H7 (cell line): ENCODE measurements around the gene BCR. TPM values are rescaled to one million over a fixed set of nuclear protein-coding genes. Genes with fewer than 3 reads are reported as not detected.

Experiments
- DNase-seq: peaks from one replicate; pipeline ENCODE4 v3.0.0; 2012
- H3K27me3 ChIP-seq: 2 replicates; pipeline ENCODE4 v1.6.0; 2011; ENCODE audit warnings: mild to moderate bottlenecking, low read length; ENCODE audit not compliant: control insufficient read depth, insufficient read depth
- H3K36me3 ChIP-seq: replicated peaks from 2 replicates; pipeline ENCODE4 v1.5.1; 2011; ENCODE audit warnings: low read length; ENCODE audit not compliant: control insufficient read depth, insufficient read depth
- H3K4me3 ChIP-seq: 2 replicates; pipeline ENCODE4 v1.5.1; 2011; ENCODE audit warnings: low read depth, mild to moderate bottlenecking, control low read depth, low read length, moderate library complexity; ENCODE audit not compliant: insufficient read depth
- total RNA-seq: library from RNA; depleted of rRNA; stranded (reverse); fragments of >200 nt; shearing (Covaris generic); gene quantifications from 2 replicates; pipeline ENCODE4 v1.2.3, GENCODE V29; 2014

Gene BCR
- total RNA-seq, 1 experiment from 2014 or later, result 89.1 TPM

DNA sequence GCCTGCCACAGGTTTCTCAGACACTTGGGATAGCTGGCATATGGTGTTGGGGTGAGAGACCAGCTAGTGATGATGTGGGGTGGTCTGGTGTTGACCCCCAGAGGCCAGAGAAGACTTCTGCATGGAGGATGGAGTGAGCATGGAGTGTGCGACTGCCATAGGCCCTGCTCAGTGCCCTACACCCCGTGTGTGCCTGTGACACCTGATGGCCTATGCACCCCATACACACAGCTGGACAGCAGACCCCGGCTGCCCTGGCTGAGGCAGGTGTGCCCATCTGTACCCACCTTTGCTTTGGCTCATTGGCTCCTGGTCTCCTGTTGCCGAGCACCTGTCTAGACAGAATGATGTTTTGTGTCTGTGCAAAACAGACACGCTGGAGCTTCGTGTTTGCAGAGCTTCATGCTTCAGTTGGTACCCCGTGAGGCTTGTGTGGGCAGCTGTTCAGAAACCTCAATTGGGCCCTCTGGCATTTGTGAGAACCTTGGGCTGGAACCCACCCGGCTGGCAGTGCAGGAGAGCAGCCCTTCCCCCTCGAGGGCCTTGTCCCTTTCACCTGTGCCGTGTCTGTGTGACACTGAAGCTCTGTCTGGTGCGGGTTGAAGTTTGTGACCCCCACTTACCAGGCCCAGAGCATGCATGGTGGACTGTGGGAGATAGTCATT lies 27.6 kb downstream of the BCR start:
- Histone ChIP-seq H3K4me3 (no peak overlapping the region), H3K27me3 (no peaks in the 10 kb centered on the region), H3K36me3 (peaks cover 1% of the 10 kb centered on the region; the same call in 1 of the 2 replicates)
- DNase-seq, result no peak

DNA sequence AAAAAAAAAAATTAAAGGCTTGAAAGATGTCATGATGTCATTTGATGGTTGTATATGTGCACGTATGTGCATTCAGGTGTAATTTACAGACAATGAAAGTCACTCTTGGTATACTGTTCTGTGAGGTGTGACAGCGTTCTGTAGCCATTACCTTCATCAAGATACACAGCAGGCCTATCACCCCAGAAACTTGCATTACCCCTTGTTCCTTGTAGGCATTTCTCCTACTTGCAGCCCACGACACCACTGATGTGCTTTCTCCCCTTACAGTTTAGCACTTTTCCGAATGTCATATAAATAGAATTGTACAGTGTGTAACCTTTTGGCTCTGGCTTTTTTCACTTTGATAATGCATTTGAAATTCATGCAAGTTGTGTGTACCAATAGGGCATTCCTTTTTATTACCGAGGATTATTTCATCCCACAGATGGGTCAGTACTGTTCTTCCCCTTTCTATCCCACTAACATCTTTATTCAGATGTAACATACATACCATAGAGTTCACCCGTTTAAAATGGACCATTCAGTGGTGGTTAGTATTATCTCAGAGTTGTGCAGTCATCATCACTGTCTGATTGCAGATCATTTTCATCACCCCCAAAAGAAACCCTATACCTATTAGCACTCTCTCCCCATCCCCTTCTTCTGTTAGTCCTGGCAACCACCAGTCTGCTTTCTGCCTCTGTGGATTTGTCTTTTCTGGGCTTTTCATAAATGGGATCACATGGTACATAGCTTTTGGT lies 30.3 kb downstream of the BCR start:
- Histone ChIP-seq H3K4me3 (no peak overlapping the region), H3K36me3 (no peaks in the 10 kb centered on the region), H3K27me3 (no peaks in the 10 kb centered on the region)
- DNase-seq, result no peak

GRCh38 chr22:23211622-23212021 lies 31.3 kb downstream of the BCR start:
- DNase-seq, result no peak
- Histone ChIP-seq H3K4me3 (no peak overlapping the region), H3K36me3 (no peaks in the 10 kb centered on the region), H3K27me3 (no peaks in the 10 kb centered on the region)

DNA sequence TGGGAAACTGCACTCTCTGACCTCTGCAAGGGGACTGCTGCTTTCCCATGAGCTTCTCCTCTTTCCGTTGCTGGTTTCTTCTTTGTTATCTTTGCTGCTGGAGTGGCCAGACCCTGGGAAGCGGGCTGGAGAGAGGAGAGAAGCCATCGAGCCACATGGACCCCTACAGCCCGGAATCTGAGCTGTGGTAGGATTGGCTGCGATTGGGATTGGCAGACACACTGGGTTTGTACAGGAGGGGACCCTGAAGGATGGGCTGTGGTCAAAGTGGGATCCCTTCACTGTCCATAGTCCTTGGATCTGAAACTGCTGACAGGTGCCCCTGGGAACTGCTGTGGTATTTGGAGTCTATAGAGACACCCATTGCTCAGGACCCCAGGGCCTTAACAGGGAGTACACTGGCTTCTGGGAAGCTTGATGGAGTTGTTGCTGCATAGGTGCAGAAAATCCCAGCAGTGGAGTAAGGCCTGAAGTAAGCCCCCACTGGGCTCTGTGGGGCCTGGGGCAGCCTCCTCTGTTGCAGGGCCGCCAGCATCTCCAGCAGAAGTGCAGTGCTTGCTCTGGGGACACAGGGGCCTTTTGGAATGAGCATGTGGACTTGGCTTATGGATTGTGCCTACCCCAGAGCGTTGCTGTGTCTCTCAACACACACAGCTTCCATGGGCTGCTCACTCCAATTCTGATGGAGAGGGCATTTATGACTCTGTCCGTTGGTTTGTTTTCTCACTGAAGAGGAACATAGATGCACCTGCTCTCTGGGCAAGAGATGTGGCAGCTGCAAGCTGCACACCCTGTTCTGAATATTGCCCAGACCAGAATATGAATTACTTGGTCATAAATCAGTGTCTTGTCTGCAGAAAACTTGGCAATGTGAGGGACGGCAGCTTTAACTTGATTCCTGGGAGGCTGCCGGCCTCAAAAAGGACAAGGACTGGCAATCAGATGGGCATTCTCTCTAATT lies 32.0 kb downstream of the BCR start:
- no peaks in the 10 kb centered on the region for H3K27me3 ChIP-seq
- H3K36me3 ChIP-seq, result no peaks in the 10 kb centered on the region
- no peak overlapping the region for H3K4me3 ChIP-seq
- no peak for DNase-seq

GRCh38 chr22:23213022-23213555 lies 32.8 kb downstream of the BCR start:
- DNase-seq, result no peak
- Histone ChIP-seq H3K27me3 (no peaks in the 10 kb centered on the region), H3K36me3 (no peaks in the 10 kb centered on the region), H3K4me3 (no peak overlapping the region)

DNA sequence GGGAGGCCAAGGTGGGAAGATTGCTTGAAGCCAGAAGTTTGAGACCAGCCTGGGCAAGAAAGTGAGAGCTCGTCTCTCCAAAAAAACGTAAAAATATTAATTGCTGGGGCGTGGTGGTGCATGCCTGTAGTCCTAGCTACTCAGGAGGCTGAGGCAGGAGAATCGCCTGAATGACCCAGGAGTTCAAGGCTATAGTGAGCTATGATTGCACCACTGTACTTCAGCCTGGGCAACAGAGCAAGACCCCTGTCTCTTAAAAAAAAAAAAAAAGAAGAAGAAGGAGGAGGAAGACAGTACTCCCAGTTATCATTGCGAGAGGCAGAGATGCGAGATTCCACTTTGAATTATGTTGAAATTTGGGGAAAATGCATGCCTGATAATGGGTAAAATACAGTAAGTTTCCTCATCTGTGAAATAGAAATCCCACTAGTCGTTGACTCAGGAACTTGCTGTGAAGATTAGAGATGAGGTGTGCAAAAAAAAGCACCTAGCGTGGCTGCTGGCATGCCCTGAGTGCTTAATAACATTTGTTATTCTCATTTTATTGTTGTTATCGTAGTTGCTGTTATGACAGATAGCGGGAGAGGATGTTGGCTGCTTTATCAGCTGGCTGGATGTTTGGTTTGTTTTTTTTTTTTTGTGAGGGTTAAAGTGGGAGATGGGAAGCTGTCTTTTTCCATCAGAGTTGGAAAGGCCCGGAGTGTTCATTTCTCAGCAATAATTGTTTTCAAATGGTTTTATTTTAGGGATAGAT lies 33.4 kb downstream of the BCR start:
- Histone ChIP-seq H3K4me3 (no peak overlapping the region), H3K27me3 (no peaks in the 10 kb centered on the region), H3K36me3 (no peaks in the 10 kb centered on the region)
- no peak for DNase-seq

DNA sequence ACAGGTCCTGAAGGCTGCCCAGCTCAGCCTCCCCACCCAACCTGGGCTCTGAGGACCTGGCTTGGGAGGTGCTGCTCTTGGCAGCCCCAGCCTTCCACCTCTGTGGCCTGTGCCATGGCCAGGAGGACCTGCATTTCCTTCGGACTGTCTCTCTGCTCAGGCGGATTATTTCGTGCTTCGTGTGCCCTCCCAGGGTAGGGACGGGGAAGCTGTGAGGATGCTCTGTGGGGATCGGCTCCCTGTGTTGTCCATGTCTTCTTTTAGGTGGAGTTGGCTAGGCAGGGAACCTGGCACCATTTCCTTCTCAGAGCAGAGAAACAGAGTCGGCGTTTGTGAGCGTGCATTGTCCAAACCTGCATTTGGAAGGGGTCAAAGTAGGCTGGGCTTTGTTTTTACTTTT lies 34.1 kb downstream of the BCR start:
- H3K4me3 ChIP-seq, result no peak overlapping the region
- DNase-seq, result no peak
- H3K36me3 ChIP-seq, result no peaks in the 10 kb centered on the region
- H3K27me3 ChIP-seq, result no peaks in the 10 kb centered on the region

DNA sequence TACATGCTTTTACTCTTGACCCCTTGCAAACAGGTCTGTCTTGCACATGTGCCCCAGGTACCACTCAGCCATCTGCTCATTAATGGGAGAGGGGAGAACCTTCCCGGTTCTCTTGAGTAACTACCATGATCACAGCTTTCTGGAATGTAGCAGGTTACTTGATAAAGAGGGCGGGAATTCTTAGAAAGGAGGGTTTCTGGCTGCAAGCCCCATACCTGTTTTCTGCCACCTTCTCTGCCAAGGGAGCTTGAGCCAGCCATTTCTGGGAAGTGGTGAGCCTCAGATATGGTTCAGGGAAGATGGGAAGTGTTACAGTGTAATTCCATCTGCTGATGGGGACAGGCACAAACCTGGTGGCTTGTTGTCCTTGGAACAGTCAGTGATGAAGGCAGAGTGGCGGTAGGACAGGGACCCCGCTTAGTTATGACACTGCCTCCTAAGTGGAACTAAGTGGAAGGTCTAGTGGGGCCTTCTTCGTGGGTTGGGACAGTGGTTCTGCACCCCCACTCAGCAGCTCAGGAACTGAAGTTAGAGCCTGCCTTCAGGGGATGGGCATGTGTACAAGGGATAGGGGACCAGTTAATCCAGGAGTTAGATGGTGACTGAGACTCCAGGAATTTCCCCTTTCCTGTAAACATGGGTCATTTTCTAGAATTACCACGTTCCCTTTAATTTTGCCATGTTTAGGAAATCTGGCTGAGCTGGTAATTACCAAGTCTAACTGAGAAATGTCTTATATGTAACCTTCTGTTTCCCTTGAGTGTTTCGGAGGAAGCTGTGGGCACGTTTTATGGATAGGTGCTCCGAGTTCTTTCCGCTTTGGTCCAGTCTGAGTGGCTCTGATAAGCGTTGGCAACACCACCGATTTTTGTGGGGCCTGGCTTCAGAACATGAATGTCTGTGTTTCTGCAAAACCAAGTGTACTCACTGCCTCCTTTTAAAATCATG lies 35.3 kb downstream of the BCR start:
- H3K4me3 ChIP-seq, result no peak overlapping the region
- no peak for DNase-seq
- H3K36me3 ChIP-seq, result no peaks in the 10 kb centered on the region
- H3K27me3 ChIP-seq, result no peaks in the 10 kb centered on the region

GRCh38 chr22:23216461-23217170 lies 36.3 kb downstream of the BCR start:
- H3K27me3 ChIP-seq, result no peaks in the 10 kb centered on the region
- H3K36me3 ChIP-seq, result no peaks in the 10 kb centered on the region
- no peak overlapping the region for H3K4me3 ChIP-seq
- DNase-seq, result no peak

GRCh38 chr22:23217171-23218052 lies 37.1 kb downstream of the BCR start:
- DNase-seq, result peak; percentile 36
- H3K27me3 ChIP-seq, result no peaks in the 10 kb centered on the region
- no peaks in the 10 kb centered on the region for H3K36me3 ChIP-seq
- no peak overlapping the region for H3K4me3 ChIP-seq

- Histone ChIP-seq H3K27me3 (no peaks in the 10 kb centered on the region), H3K36me3 (no peaks in the 10 kb centered on the region), H3K4me3 (no peak overlapping the region)
- DNase-seq, result peak; percentile 41
These were observed 38.0 kb downstream of the BCR start for GRCh38 chr22:23218053-23218866.
